Inflammatory macrophage treated with lipopolysaccharide for 4 hours (primary cell): ENCODE results near the gene PPP6R2.
"Not testable (repeated sequence)": the region's sequence is repeated elsewhere in the genome, so short reads cannot be mapped to it uniquely, and the experiment has no call there.

ENCODE experiments used
- DNase-seq: peaks from one replicate; pipeline ENCODE4 v3.0.0-alpha.2; 2020

Gene PPP6R2

DNA sequence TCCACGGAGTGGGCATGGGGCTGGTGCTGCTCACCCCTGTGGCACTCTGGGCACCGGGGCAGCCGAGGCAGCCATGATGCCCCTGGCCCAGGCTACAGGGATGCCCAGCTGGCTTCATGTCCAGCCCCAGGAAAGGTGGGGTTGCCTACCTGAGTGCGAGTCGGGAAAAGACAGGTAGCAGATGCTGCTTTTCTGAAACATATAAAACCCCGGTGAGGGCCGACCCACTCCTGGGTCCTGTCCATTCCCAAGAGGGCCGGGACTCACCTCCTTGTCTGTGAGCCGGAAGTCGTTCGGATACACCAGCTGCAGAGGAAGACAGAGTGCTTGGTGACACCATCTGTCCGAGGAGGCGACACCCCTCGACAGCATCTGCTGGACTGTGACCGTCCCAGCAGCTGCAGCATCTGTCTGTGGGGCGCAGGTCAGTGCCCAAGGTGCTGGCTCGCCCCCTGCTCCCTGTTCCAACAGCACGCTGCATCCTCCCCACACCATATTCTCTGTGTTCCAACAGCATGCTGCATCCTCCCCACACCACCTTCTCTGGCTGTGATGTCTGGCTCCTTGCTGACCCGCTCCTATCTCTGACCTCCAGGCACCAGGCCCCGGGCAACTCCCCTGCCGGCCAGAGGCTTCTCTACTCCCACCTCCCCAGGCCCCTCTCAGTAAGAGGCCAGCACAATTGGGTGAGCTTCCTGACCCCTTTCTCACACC, 24.3 kb upstream of the PPP6R2 start:
- no peak for DNase-seq

DNA sequence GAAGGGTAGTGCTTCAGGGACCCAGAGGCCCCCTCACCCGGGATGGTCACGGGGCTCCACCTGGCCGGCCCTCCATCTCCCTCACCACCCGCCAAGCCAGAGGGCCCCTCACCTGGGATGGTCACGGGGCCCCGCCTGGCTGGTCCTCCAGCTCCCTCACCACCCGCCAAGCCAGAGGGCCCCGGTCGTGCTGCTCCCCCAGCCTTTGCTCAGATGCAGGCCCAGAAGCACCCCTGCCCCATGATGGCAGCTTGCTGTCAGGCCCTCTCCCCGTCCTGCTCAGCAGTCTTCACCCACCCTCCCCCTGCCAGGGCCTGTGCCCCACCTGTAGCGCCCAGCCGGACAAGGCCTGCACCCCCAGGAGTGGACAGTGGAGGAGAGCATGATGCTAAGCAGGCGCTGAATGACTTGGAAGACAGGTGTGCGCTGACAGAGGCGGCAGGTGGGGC, 23.6 kb upstream of the PPP6R2 start:
- no peak for DNase-seq

DNA sequence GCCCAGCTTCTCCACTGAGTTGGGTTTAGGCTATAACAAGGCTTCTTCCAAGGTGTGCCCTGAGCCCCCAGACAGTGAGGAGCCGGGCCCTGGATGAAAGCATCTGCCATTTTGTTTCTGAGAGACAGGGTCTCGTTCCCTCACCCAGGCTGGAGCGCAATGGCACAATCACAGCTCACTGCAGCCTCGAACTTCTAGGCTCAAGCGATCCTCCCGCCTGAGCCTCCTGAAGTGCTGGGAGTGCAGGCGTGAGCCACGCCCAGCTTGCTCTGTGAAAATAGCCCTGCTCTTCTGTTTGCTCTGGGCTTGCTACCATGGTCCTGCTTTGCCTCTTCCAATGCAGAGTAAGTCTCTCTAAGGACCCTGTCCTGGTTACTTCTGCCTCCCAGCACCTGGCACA, 23.0 kb upstream of the PPP6R2 start:
- no peak for DNase-seq

DNA sequence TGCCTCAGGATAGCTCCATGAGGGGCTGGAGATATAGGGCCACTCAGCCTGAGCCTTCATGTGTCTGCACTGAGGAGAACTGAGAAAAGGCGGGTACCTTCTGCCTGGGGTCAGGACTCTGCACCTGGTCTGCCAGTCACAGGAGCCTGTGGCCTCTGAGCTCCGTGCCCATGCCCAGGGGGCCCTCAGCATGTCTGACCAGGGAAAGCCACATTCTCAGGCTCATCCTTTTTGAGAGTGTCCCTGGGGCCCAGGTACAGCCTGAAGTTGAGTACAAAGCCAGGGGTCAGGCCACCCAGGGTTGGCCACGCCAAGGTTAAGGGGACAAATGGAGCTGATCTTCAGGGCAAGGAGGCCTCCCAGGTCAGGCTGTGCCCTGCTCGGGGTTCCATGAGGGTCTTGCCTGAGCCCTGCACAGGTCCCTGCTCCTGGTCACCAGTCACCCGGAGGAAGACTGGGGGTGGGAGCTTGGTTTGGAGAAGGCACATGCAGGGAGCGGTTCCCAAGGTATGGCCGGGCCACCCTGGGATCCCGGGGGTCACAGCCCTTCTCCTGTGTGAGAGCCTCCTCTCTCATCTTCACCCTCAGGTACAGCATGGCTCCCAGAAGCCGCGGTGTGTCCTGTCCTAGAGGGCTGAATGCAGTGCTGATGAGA, 22.3 kb upstream of the PPP6R2 start:
- DNase-seq = no peak

DNA sequence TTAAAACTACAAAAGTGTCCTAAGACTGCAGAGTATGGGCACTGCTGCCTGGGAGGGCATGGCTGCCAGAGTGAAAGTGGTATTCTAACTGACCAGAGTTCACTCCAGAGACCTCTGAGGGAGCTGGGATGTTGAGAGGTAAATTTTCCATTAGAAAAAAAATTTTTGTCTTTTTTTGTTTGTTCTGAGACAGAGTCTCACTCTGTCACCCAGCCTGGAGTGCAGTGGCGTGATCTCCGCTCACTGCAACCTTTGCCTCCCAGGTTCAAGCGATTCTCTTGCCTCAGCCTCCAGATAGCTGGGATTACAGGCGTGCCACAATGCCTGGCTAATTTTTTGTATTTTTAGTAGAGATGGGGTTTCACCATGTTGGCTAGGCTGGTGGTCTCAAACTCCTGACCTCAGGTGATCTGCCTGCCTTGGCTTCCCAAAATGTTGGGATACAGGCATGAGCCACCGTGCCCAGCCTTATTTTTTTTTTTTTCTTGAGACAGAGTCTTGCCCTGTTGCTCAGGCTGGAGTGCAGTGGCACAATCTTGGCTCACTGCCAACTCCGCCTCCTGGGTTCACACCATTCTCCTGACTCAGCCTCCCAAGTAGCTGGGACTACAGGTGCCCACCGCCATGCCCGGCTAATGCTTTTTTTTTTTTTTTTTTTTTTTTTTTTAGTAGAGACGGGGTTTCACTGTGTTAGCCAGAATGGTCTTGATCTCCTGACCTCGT, 20.6 kb upstream of the PPP6R2 start:
- not testable (repeated sequence) for DNase-seq

DNA sequence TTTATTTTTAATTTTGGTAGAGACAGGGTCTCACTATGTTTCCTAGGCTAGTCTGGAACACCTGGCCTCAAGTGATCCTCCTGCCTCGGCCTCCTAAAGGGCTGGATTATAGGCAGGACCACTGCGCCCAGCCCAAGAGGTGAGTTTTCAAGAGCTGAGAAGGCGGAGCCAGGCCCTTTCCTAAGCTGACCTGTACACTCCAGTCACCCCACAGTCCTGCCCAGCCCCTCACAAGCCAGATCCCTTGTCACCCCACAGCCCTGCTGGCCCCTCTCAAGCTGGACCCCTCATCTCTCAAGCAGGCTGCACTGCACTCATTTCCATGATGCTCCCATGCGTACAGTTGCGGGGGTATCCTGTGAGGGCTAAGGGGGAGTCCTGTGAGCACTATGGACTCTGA, 19.2 kb upstream of the PPP6R2 start:
- no peak for DNase-seq

DNA sequence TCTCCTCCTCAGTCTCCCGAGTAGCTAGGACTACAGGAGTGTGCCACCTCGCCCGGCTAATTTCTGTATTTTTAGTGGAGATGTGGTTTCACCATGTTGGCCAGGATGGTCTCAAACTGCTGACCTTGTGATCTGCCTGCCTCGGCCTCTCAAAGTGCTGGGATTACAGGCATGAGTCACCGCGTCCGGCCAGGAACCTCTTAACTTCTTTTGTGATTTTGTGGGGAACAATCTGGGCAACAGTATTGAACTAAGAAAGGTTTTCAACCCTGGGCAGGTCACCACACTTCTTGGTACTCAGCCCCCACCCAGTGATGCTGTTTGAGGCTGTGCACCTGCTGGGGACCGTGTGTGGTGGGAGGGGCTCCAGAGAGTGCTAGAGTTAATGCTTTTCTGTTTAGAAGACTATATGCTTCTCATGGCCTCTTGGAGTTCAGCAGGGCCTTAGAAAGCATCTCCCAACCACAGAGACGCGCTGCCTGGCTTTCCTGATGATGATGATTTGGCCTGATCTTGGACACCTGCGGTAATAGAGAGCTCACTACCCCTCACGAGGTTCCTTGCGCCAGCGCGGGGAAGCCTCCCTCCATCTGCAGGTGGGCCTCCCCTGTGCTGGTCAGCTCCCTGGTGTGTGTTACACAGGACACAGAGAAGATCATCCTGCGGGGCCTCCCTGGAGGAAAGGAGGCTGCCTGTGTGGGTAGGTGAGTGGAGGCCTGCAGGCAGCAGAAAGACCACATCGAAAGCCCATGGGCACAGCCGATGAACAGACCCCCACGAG, 17.5 kb upstream of the PPP6R2 start:
- DNase-seq = no peak

DNA sequence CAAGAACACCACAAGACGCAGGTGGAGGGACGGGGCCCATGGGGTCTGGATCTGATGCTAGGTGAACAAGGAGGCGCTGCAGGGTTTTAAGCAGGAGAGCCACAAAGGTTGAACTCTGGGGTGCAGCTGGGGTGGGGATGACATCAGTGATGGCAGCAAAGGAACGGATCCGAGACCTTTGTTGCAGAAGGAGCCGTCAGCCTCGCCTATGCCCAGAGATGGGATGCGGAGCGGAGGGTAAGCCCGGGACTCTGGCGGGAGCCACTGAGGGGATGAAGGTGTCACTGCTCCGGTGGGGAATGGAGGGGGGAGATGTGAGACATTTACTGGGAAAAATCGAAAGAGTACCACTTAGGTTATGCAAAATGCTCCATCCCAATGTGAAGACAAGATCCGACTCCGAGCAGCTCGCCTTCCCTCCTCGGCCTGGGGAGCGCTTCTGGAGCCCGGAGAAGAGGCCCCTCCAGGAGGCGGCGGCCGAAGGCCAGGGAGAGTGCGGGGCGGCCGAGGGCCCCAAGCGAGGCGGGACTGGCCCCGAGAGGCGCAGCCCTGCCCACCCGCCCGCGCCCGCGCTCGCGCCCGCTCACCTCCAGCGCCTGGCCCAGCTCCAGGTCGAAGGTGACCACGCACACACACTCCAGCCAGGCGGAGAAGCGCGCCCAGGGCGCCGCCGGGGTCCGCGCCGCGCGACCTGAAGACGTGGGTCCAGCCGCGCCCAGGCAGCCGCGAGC, 16.7 kb upstream of the PPP6R2 start:
- no peak for DNase-seq

DNA sequence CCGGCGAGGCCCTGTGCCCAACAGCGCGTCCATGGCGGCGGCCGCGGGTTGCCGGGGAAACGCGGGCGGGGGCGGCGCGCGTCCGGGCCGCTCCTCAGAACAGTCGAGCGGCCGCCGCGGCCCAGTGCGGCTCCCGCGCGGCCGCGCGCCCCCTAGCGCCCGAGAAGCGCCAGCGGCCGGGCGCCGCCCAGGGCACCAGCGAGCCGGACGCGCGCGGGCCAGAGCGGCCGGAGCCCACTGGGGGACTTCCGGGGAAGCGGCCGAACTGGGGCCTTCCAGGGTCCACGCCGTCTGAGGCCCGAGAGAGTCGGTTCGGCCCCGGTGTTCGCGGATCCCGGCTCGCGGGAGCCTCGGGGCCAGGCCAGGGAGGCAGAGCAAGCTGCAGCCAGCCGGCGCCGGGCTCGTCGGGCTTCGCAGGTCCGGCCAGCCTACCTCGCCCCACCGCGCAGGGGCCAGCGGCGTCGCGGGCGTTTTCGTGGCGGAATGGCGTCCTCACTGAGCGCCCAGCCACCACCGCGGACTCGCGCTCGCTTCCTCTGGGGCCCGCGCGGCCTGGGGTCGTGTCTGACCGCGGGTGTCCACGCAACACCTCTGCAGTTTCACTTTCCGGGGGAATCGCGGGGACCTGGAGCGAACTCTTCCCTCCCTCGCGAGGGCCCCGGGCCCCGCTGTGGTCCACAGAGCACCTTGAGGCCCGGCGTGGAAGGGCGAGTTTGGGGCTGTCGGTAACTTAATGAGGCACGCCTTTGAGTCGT, 16.0 kb upstream of the PPP6R2 start, which contains the start of gene DENND6B:
TSS of gene DENND6B (minus strand) at position 57 of the 755 bp plus-strand sequence. CDS start at position 33, 24 bp downstream.
- peak; percentile 84 for DNase-seq

DNA sequence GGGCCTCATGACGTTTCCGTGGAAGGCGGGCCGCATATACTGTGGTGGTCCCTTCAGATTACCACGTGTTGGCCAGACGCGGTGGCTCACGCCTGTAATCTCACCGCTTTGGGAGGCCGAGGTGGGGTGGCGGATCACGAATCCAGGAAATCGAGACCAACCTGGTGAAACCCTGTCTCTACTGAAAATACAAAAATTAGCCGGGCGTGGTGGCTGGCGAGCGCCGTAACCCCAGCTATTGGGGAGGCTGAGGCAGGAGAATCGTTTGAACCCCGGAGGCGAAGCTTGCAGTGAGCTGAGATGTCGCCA, 15.5 kb upstream of the PPP6R2 start:
- no peak for DNase-seq

DNA sequence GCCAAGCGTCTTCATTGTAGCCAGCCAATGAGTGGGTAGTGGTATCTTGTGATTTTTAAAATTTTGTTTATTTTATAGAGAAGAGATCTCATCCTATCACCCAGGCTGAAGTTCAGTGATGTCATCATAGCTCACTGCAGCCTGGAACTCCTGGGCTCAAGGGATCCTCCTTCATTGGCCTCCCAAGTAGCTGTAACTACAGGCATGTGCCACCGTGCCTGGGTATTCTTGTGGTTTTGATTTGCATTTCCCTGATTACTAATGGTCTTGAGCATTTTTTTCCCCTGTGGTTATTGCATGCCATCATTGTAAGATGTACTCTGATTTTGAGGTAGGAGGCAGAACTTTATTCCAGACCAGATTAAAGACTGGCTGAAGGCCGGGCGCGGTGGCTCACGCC, 13.9 kb upstream of the PPP6R2 start:
- peak; percentile 70 for DNase-seq

DNA sequence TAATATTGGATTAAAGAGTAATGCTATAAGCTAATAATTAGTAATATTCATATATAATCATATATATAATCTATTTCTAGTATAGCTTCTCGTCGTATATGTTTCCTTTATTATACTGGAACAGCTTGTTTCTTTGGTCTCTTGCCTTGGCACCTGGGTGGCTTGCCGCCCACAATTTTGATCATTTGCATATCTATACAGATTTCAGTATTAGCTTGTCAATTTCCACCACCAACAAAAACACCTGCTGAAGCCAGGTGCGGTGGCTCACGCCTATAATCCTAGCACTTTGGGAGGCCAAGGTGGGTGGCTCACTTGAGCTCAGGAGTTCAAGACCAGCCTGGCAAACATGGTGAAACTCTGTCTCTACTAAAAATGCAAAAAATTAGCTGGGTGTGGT, 8.7 kb upstream of the PPP6R2 start:
- DNase-seq = not testable (repeated sequence)

DNA sequence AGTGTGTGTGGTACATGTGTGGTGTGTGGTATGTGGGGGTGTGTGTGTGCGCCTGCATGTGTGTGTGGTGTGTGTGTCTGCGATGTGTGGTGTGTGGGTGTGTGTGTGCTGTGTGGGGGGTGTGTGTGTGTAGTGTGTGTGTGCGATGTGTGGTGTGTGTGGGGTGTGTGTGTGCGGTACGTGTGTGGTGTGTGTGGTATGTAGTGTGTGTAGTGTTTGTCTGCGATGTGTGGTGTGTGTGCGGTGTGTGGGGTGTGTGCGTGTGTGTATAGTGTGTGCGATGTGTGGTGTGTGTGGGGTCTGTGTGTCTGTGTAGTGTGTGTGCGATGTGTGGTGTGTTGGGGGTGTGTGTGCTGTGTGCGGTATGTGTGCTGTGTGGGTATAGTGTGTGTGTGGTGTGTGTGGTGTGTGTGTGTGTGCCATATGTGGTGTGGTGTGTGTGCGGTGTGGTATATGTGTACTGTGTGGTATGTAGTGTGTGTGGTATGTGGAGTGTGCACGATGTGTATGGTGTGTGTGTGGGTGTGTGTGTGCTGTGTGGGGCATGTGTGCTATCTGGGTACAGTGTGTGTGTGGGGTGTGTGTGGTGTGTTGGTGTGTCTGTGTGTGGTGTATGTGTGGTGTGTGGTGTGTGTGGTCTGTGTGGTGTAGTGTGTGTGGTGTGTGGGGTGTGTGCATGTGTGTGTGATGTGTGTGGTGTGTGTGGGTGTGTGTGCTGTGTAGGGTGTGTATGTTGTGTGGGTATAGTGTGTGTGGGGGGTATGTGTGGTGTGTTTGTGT, 5.7 kb upstream of the PPP6R2 start:
- no peak for DNase-seq

DNA sequence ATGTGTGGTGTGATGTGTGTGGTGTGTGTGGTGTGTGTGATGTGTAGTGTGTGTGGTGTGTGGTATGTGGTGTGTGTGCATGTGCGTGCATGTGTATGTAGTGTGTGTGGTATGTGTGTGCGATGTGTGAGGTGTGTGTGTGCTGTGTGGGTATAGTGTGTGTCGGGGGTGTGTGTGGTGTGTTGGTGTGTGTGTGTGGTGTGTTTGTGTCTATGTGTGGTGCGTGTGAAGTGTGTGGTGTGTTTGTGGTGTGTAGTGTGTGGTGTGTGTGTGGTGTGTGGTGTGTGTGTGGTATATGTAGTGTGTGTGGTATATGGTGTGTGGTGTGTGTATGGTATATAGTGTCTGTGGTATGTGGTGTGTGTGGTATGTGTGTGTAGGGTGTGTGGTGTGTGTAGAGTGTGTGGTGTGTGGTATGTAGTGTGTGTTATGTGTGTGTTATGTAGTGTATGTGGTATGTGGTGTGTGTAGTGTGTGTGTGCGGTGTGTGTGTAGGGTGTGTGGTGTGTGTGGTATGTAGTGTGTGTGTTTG, 5.0 kb upstream of the PPP6R2 start:
- no peak for DNase-seq

DNA sequence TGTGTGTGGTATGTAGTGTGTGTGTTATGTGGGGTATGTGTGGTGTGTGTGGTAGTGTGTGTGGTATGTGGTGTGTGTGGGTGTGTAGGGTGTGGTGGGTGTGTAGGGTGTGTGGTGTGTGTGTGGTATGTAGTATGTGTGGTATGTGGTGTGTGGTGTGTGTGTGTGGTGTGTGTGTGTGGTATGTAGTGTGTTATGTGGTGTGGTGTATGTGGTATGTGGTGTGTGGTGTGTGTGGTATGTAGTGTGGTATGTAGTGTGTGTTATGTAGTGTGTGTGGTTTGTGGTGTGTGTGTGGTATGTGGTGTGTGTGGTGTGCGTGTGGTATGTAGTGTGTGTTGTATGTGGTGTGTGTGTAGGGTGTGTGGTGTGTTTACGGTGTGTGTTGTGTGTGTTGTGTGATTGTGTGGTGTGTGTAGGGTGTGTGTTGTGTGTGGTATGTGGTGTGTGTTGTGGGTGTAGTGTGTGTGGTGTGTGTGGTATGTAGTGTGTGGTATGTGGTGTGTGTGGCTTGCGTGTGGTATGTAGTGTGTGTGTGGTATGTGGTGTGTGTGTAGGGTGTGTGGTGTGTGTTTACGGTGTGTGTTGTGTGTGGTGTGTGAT, 4.2 kb upstream of the PPP6R2 start:
- no peak for DNase-seq

DNA sequence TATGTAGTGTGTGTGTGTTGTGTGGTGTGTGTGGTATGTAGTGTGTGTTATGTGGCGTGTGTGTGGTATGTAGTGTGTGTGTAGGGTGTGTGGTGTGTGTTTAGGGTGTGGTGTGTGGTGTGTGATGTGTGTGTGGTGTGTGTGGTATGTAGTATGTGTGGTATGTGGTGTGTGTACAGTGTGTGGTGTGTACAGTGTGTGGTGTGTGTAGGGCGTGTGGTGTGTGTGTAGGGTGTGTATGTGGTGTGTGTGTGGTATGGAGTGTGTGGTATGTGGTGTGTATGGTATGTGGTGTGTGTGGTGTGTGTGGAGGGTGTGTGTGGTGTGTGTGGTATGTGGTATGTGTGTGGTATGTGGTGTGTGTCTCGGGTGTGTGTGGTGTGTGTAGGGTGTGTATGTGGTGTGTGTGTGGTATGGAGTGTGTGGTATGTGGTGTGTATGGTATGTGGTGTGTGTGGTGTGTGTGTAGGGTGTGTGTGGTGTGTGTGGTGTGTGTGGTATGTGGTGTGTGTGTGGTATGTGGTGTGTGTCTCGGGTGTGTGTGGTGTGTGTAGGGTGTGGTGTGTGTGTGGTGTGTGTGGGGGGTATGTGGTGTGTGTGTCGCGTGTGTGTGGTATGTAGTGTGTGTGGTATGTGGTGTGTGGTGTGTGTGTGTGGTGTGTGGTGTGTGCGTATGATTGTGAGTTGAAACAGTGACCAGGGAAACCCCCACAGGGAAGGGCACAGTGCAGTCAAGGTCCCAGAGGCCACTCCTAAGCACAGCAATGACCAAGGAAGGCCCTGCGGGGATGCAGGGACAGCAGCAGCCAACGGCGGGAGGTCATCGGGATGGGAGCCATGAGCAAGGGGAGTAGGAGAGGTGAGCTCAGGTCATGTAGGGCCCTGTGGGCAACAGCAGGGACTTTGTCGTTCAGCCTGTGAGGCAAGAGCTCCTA, 2.9 kb upstream of the PPP6R2 start:
- no peak for DNase-seq

DNA sequence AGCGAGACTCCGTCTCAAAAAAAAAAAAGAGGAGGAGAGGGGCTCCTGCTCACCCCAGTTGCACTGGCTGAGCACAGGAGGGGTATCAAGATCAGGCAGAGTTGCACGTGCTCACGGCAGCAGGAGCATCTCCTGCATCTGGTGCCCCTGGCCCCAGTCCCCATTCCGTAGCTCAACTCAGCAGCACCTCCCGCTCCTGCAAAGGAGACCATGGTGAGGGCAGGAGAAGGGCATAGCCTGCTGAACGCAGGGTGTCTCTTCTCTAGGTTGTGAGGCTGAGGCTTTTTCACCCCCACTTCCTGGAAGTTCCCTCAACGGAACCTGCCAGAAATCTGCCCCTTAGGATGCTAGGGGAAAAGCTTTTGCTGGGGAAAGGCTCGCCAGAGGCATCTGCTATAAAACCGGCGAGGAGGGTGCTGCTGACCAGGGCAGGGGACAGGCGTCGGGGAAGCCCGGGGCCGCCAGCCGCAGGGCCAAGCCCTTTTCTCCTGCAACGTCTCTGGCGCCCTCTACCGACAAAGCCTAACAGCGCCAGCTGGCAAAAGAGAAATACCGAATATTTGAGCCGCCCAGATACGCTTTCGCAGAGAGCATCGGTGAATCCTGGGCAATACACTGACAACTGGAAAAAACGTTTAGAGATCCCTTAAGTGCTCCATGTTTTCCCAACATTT, 1.0 kb upstream of the PPP6R2 start:
- DNase-seq = peak; percentile 91

DNA sequence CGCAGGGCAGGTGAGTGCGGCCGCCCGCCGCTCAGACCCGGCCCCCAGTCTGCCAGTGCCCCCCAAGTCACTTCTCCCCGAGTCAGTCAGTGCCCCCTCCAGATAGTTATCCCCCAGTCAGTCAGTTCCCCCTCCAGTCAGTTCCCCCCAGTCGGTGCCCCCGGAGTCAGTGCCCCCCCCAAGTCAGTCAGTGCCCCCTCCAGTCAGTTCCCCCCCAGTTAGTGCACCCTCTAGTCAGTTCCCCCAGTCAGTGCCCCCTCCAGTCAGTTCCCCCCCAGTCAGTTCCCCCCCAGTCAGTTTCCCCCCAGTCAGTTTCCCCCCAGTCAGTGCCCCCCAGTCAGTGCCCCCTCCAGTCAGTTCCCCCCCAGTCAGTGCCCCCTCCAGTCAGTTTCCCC, 411 bp downstream of the PPP6R2 start:
- DNase-seq = no peak

DNA sequence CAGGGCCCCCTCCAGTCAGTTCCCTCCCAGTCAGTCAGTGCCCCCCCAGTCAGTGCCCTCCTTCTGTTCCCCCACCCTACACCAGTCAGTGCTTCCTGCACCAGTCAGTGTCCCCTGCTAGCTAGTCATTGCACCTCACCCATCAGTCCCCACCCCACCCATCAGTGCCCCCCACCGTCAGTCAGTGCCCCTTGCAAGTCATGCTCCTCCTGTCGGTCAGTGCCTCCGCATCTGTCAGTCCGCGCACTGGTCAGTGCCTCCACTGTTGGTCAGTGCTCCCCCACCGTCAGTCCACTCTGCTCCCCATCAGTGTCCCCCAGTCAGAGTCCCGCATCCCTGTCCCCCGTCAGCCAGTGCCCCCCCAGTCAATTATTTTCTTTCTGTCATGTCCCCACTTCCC, 3.3 kb downstream of the PPP6R2 start:
- DNase-seq = no peak
